HG03066 (cell line): Measurements from ENCODE around the gene PIK3AP1.

ENCODE experiments used
- ATAC-seq: cut with Tn5 transposase; IDR thresholded peaks from one replicate; pipeline ENCODE4 v1.9.1; 2021; ENCODE audit warnings: low read depth; ENCODE audit not compliant: unreplicated experiment

The PIK3AP1 gene

DNA sequence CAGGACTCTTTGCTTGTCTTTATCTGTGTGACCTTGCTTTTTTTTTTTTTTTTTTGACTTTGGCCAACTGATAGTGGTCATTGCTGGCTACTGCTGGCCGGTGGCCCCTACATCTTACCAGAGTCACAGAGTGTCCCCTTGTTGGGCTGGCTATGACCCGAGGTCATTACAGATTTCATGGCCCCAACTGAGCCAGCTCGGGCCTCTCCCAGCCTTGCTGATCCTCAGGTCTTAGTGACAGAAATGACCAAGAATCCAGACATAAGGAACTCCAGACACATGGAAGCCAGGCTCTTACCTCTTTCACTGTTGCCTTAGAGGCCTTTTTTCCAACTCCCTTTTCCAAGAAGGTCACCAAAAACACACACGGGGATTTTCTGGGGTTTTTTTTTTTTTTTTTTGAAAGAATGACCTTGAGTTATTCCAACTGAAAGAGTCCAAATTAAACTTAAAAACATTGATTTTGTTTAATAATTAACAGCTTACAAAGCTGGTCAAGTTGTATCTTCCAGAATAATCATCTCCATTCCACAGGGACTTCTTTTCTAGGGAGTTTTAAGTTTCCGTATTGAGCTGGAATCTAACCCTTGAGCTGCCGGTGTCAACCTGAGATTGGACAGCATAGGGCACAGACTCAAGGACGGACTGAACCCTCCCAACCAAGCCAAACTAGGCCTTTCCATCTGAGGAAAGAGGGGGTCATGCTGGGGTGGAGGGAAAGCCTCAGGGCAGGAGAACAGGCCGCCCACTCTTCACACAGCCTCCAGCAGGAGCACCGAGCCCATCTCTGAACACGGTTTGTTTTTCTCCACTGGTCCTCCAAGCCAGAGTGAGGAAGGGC is 43.8 kb downstream of the PIK3AP1 start:
- ATAC-seq, result no peak

DNA sequence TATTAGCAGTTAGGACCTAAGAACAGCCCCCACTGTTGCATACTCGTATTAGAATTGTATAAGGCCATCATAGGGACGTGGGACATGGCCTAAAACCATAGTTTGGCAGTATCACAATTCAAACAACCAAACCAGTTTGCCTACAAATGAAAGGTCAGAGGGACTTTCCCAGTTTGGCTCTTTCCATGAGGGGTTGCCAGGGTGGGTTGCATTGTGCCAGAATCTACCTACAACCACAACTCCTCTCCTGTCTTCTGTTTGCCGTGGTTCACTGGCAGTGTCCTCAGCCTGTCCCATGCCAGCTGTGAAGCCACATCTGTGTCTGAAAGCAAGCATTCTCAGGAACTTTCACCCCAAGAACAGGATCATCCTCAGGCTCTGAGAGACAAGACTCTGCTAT is 44.5 kb downstream of the PIK3AP1 start:
- ATAC-seq, result no peak

DNA sequence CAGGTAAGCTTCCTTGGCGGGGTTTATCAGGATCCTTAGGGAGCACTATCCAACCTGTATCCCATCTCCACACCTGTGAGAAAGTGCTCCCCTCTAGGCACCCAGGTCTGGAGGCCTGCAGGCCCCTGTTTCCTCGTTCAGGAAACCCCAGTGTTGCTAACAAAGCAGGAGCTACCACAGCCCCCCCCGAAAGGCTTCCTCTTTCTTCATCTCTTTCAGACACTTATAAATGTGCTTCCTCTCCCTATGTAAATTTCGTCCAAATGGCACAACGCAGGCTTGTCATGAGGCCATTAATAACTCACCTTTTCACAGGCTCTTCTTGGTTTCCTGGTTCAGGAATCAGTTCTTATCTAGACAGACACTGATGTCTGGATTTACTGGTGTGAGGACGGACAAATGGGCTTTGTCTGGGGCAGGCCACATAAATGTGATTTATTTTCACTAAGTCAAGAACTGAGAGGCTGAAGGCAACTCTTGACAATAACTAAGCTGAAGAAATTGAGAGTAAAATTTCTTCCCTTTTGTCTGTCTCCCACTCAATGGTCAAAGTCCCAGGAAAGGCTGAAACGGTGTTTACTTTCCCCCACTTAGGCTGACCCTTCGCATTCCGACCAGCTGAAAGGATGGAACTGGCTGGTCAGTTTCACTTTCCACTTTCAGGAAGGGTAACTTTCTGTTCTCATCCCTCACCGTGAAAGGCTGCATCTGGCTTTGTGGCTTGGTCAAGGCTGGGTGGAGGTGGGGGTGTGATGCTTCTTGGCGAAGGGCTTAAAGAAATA is 46.8 kb downstream of the PIK3AP1 start:
- ATAC-seq, result peak; percentile 64

DNA sequence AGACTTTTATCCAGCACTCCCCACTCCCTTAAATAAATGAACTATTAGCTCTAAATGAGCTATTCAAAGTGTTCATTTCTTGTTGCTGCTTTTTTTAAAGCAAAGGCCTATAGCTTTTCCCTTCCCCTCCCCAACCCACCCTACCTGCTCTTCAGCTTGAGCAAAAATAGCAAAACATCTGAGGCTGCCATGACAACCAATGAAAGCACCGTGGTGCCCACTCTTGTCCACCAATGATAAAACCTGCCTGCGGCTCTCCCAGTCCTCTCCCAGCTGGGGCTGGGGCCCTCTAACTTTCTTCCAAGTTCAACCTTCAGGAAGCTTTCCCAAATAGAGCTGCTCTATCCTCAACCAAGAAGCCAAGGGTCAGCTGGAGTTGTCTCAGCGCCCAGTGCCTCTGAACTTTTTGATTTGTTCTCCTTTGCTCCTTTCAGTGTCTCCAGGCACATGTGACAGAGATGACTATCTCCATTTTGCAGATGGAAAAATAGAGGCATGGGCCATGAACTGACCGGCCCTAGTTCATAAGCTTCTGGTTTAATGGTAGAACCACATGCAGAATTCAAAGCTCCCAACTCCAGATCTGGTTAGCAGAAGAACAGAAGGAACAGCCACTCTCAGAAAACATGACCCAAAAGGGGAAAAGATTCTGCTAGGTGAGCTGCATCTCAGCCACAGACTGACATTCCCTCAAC is 47.7 kb downstream of the PIK3AP1 start:
- ATAC-seq, result no peak

DNA sequence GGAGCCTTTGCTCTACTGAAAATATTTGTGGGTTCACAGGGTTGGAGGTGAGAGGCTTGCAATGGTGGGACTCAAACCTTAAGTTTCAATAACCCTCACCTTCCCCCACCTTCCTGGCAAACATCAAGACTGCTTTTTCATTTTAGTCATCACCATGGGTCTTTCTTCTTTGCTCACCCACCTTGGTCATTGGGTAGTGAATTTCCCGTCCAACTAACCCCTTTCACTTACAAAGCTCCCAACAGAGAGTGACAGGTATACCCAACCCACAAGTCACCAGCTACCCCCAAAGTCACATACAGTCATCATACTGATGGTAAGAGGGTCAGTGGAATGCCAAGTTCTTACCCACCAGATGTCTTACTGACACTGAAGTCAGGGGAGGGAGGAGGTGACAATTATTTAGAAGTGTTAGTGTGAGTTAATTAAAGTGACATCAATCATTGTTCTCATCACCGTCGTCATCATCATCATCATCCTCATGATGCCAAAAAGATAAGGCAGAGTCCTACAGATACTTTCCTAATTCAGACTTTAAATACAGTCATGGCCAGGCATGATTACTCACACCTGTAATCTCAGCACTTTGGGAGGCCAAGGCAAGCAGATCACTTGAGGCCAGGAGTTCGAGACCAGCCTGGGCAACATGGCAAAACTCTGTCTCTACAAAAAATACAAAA is 49.0 kb downstream of the PIK3AP1 start:
- ATAC-seq, result no peak

DNA sequence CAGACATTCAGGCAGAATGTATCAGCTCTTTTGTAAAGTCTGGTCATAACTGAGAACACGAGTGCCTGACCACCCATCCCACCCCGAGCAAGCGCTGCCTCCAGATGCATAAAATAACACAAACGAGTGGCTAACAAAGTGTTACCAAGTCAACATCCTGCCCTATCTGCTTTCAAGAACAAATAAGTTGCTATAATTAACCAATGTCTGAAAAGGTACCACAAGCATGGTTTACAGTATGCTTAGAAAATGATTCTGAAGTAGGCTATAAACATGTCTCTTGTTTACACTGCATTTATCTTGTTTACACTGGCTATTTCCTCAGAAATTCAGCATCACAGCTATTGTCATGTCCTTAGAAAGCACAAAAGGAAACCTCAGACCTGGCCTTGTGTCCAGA is 49.5 kb downstream of the PIK3AP1 start:
- ATAC-seq, result no peak

DNA sequence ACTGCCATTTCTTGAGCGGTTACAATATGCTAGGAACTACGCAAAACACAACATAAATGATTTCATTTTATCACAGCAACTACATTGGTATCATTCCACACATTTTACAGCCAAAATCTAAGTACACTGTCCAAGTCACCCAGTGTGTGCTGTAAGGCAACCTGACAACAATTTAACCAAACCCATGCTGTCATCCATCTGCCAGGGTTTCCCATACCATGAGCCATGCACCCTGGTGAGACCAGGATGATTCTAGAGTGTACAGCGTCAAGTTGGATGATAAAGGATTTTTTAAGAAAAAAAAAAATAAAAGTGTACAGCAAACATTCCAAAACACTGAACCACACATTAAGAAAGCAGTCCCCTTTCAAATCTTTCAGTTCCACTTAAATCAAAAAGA is 52.9 kb downstream of the PIK3AP1 start:
- no peak for ATAC-seq

DNA sequence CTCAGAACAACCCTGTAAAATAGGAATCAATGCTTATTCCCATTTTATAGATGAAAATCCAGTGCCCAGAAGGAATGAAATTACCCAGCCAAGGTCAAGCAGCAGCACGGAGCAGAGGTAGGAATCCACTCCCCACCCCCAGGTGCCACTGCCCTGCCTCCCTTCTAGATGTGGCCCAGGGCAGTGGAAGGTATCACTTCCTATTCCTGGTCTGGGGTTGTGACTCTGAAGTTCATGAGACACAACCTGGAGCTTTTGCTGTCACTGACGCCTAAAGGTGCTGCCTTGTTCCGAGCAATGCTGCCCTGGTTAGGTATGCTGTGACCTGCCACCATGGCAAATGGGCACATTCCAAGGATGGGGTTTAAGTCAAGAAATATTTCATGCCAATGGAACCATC is 53.6 kb downstream of the PIK3AP1 start:
- ATAC-seq, result peak; percentile 45

DNA sequence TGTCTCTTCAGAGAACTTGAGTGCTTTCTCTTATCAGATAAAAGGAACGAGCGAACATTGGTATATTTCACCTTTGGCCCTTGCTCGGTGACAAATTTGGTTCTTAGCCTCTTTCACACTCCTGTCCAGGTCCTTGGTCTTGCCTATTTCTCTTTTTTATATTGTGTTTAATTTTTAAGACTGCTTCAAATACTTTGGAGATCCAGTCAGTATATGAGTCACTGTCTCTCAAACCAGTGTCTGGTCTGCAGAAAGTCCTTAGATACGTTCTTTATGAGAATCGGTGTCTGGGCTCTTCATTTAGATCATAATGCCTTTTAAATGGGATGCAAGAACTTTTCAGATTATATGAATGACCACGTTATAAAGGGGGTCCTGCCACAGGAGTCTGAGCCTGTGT is 55.0 kb downstream of the PIK3AP1 start:
- no peak for ATAC-seq

DNA sequence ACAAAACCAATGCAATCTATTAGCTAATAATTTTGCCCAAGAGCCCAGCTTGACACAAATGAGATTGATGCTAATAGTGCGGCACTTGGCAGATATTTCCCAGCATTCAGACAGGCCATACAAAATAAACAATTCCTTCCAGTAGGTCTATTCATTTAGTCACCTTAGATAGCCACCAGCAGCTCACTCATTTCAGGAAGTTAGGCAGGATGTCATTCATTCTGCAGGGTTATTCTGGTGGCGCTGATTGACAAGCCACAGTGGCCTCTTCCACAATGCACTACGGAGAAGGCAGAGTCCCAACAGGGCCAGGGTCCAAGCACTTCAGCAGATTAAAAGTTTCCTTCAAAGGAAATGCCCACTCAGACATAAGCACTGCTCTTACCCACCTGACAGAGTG is 55.8 kb downstream of the PIK3AP1 start:
- ATAC-seq, result no peak

DNA sequence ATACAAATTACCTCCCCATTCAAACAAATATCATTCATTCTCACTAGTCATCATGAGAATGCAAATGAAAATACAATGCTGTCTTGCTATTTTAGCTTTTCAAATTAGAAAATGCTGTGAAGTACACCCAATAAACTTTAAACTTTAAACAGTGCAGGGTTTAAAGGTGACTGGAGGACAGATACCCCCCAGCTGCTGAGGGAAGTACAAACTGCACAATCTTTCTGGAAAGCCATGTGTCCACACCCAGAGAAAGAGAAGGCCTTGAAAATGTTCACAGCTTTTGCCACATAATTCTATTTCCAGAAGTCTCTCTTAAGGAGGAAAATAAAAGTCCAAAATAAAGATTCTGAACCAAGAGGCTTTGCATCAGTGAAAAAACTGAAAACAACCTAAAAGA is 56.5 kb downstream of the PIK3AP1 start:
- ATAC-seq, result no peak

DNA sequence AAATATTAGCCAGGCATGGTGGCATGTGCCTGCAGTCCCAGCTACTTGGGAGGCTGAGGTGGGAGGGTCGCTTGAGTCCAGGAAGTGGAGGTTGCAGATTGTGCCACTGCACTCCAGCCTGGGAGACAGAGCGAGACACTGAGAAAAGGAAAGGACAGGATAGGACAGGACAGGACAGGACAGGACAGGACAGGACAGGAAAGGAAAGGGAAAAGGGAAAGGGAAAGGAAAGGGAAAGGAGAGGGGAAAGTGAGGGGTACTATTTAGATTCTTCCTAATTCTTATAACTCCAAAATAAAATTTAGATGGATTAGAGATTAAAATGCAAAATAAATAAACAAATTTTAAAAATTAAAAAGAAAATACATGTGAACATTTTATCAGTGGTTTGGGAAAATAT is 58.7 kb downstream of the PIK3AP1 start:
- no peak for ATAC-seq

DNA sequence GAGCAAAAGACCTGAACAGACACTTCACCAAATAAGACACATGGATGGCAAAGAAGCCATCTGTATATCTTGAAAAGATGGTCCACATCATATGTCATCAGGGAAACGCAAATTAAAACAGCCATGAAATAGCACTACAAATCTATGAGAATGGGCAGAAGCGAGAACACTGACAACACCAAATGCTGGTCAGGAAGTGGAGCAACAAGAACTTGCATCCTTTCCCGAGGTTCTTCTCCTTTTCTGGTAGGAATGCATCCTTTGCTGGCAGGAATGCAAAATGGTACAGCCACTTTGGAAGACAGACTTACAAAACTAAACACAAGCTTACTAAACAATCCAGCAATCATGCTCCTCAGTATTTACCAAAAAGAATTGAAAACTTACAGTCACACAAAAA is 60.0 kb downstream of the PIK3AP1 start:
- ATAC-seq, result no peak

DNA sequence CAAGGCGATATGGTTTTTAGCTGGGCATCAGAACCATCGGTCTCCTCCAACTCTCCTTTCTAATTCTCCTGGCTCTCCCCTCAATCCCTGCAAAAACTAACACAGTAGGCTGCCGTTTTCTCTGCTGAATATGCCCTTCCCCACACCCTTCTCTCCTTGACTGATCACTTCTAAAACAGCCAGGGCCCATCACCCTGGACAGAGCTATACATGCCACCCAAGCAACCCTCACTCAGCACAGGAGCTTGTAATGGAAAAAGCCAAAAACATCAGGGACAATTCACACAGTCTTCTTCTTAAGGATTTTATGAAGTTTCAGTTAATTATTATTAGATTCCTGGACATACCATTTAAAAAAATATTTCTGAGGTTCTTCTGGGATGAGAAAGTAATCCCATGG is 61.5 kb downstream of the PIK3AP1 start:
- no peak for ATAC-seq

DNA sequence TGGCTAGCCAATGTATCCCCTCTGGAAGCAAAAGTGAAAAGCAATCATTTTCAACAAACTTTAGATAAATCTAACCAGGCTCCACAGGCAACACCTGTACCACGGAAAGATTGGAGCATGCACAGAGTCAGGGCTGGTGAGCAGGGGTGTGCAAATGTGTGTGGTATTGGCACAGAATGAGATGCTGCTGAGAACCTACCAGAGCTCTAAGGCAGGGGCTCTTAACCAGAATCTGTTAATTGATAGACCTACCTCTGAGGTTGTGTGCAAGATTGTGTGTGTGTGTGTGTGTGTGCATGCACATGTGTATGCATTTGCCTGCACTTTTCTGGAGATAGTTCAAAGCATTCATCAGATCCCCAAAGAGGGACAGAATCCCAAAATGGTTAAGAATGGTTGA is 62.9 kb downstream of the PIK3AP1 start:
- ATAC-seq, result no peak

DNA sequence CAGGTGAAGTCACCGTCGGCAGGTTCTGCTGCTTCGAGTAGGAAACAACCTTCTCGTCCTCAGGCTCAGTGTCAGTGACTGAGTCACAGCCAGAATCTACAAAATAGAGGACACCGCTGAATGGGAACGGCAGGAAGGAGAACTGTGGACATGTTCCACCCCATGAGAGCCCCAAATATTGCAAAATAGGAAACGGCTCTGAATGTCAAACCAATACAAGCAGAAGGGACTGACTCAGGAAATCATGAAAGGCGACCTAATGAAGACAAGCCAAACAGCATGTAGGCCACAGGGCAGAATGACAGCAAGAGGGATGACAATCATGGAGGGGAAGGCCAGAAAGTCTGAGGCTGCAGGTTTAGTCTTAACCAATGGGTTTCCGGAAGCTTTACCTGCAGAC is 63.5 kb downstream of the PIK3AP1 start:
- no peak for ATAC-seq

DNA sequence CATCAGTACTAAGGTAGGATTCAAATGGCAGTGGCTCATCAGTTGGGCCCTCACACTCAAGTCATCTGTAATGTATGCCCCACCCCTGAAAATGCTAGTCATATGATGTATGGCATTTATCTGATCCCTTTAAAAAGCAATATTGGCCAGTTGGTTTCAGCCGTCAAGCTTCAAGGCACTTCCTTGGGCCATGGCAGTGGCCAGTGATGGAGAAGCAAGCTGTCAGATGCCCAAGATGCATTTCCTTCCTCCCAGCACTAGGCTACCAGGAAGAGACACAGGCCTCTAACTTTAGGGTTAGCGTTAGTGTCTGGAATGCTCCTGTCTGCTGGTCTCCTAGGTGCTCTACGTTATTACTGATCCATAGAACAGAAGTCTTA is 64.1 kb downstream of the PIK3AP1 start:
- no peak for ATAC-seq

DNA sequence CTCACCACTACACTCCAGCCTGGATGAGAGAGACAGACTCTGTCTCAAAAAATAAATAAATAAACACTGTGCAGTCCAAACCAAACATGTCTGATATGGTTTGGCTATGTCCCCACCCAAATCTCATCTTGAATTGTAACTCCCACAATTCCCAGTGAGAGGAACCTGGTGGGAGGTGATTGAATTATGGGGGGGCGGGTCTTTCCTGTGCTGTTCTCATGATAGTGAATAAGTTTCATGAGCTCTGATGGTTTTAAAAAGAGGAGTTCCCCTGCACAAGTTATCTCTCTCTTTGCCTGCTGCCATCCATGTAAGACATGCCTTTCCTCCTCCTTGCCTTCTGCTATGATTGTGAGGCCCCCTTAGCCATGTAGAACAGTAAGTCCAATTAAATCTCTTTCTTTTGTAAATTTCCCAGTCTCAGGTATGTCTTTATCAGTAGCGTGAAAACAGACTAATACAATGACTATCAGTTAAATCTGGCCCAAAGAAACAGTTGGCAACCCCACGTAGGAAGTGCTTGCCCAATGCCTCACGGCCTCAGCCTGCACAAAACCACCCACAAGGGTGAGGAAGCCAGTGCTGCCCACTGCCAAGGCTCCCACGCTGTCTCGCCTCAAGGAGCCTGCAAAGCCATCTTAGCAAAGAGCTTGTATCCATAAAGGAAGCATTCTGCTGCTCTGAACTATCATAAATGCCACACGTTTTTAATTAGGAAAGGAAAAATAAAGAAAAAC is 64.7 kb downstream of the PIK3AP1 start:
- ATAC-seq, result no peak

DNA sequence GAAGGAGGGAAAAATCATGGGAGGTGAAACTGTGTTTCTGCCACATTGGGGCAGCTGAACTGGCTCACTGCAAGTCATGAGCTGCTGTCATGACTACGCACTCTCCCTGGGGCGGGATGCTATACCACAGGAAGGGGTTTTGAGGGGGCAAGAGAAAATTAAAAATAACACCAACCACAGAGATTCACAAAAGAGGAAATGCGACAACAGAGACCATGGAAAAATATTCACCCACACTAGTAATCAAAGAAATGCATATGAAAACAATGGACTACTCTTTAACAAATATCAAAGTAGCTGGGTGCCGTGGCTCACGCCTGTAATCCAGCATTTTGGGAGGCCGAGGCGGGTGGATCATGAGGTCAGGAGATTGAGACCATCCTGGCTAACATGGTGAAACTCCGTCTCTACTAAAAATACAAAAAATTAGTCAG is 68.3 kb downstream of the PIK3AP1 start:
- peak; percentile 74 for ATAC-seq

DNA sequence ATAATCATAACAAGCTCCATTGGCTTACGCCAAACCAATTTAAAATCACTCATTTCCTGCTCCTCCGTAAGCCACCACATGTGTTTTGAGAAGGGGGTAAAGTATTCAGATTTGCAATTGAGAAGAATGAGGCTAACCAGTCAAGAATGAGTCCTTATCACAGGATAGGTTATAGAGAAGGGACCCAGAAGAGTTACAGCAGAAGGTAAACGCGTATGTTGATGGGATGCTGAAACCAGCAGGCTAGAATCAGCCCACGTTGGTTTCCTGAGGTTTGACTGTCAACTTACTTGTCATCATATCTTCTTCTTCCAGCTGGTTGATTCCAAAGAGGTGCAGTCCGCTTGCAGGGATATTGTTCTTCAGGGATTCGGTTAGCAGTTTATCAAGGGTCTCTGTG is 69.4 kb downstream of the PIK3AP1 start:
- ATAC-seq, result no peak
